ENCODE results near the gene PSTPIP2. TPM values are rescaled to one million over a fixed set of nuclear protein-coding genes. Genes with fewer than 3 reads are reported as not detected.
"Not testable (repeated sequence)": the region's sequence is repeated elsewhere in the genome, so short reads cannot be mapped to it uniquely, and the experiment has no call there.

Gene PSTPIP2
- total and polyA plus RNA-seq, 11 donors, result 0.65 to 15.0 (median 2.0) TPM

DNA sequence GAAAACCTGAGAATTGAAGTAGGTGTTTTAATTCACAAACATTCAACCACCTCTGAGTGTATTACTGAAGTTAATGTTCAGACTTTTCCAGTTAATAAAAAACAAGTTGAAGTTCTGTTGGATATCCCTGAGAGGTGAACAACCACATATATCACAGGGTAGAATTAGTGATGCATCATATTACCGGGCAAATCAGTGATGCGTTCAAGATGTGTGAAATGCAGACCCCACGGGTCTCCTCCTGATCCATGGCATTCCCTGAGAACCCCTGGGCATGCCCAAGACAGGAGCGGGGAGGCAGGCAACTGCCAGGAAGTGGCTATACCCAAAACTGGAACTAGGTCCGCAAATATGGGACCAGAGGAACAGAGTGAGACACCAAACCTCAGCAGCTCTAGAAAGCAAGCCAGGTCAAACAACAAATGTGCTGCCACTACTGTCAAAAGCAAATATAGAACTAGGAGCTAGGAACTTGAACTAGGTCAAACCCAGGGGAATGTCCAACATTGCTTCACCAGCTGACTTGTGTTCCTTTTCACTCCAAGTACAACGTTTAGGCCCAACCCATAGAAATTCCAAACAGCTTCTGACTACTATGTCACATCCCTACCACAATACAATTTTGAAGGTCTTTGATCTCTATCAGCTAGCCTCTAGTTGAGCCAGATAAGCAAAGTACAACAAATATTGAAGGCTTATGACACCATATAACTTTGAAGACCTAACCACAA, 20.2 kb downstream of the PSTPIP2 start:
- Histone ChIP-seq H3K4me1 (peaks cover 0 to 52% (median 0%) of the 10 kb centered on the region in 12 donors), H3K27ac (no peak overlapping the region), H3K36me3 (no peaks in the 10 kb centered on the region), H3K27me3 (no peaks in the 10 kb centered on the region), H3K4me3 (no peak overlapping the region), H3K9me3 (no peaks in the 10 kb centered on the region)
- TF ChIP-seq, protein P1, sequence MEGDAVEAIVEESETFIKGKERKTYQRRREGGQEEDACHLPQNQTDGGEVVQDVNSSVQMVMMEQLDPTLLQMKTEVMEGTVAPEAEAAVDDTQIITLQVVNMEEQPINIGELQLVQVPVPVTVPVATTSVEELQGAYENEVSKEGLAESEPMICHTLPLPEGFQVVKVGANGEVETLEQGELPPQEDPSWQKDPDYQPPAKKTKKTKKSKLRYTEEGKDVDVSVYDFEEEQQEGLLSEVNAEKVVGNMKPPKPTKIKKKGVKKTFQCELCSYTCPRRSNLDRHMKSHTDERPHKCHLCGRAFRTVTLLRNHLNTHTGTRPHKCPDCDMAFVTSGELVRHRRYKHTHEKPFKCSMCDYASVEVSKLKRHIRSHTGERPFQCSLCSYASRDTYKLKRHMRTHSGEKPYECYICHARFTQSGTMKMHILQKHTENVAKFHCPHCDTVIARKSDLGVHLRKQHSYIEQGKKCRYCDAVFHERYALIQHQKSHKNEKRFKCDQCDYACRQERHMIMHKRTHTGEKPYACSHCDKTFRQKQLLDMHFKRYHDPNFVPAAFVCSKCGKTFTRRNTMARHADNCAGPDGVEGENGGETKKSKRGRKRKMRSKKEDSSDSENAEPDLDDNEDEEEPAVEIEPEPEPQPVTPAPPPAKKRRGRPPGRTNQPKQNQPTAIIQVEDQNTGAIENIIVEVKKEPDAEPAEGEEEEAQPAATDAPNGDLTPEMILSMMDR (IDR thresholded peaks at IDR 0.05), result no peak
- TF ChIP-seq POLR2A (IDR thresholded peaks at IDR 0.05), result no peak
- ATAC-seq (peak in 2 of 4 donors; percentile 24 to 28), DNase-seq (no peak)
- 71 to 78% (median 75%) methylated on average over 6 of the region's 6 CpGs for WGBS, 4 donors
- intact Hi-C loops (cut with DNase I), result no loop called here

DNA sequence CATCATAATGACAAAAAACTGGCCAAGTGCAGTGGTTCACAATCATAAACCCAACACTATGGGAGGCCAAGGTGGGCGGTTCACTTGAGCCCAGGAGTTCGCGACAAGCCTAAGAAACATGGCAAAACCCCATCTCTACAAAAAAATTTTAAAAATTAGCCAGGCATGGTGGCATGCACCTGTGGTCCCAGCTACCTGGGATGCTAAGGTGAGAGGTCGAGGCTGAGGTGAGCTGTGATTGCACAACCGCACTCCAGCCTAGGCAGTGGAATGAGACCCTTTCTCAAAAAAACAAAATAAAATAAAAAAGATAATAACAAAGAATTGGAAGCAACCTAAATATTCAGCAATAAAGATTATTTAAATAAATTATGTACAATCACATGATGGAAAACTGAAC, 21.8 kb downstream of the PSTPIP2 start:
- intact Hi-C loops (cut with DNase I), result no loop called here
- peaks cover 0 to 39% (median 0%) of the 10 kb centered on the region in 12 donors for H3K4me1 ChIP-seq
- no peaks in the 10 kb centered on the region for H3K9me3 ChIP-seq
- no peaks in the 10 kb centered on the region for H3K36me3 ChIP-seq
- H3K27me3 ChIP-seq, result no peaks in the 10 kb centered on the region
- TF ChIP-seq, protein P1 (IDR thresholded peaks at IDR 0.05), result no peak
- TF ChIP-seq POLR2A (IDR thresholded peaks at IDR 0.05), result no peak
- ATAC-seq (no peak), DNase-seq (no peak)
- WGBS, 4 donors, result 92 to 97% (median 96%) methylated on average over 5 of the region's 5 CpGs
- H3K4me3 ChIP-seq, result no peak overlapping the region
- H3K27ac ChIP-seq, result no peak overlapping the region

GRCh38 chr18:46048641-46049040, 23.4 kb downstream of the PSTPIP2 start:
- peaks cover 0 to 3% (median 0%) of the 10 kb centered on the region in 12 donors for H3K9me3 ChIP-seq
- H3K4me3 ChIP-seq, result no peak overlapping the region
- intact Hi-C loops (cut with DNase I), result no loop called here
- H3K27ac ChIP-seq, result no peak overlapping the region
- TF ChIP-seq, protein P1 (IDR thresholded peaks at IDR 0.05), result no peak
- TF ChIP-seq POLR2A (IDR thresholded peaks at IDR 0.05), result no peak
- H3K4me1 ChIP-seq, result peaks cover 0 to 26% (median 0%) of the 10 kb centered on the region in 12 donors
- ATAC-seq (no peak), DNase-seq (no peak)
- H3K36me3 ChIP-seq, result no peaks in the 10 kb centered on the region
- no peaks in the 10 kb centered on the region for H3K27me3 ChIP-seq
- WGBS, 4 donors, result 87 to 97% (median 91%) methylated on average over 1 of the region's 1 CpG

- H3K4me3 ChIP-seq; H3K9me3 ChIP-seq; DNase-seq; intact Hi-C loops (cut with DNase I); H3K27ac ChIP-seq; ATAC-seq; H3K36me3 ChIP-seq; H3K27me3 ChIP-seq: not testable (repeated sequence)
- WGBS, 4 donors, result 92 to 93% (median 93%) methylated on average over 11 to 13 of the region's 13 CpGs
- H3K4me1 ChIP-seq, result peaks cover 0 to 26% (median 0%) of the 10 kb centered on the region in 12 donors
Observed at GRCh38 chr18:46047369-46047768, 24.7 kb downstream of the PSTPIP2 start.

Measured in heart left ventricle (tissue), 16 donors.